LNCaP clone FGC (cell line): ENCODE data around the gene SEC24C.
A peak's percentile ranks its signal among the peaks of the same experiment; 100 is the strongest.

Experiments used
- DNase-seq: peaks from one replicate; pipeline ENCODE4 v3.0.0-alpha.2; 2011; ENCODE audit warnings: low read depth
- H3K4me3 ChIP-seq: 2 replicates; pipeline ENCODE4 v1.5.1; 2011; ENCODE audit warnings: mild to moderate bottlenecking, low read depth, low read length, control low read depth
- TF ChIP-seq, protein P1 (sequence below): IDR thresholded peaks from 2 replicates; pipeline ENCODE4 v1.5.1; 2012; ENCODE audit warnings: mild to moderate bottlenecking; ENCODE audit not compliant: control insufficient read depth, insufficient read depth; ENCODE audit errors: extremely low read depth

The SEC24C gene

DNA sequence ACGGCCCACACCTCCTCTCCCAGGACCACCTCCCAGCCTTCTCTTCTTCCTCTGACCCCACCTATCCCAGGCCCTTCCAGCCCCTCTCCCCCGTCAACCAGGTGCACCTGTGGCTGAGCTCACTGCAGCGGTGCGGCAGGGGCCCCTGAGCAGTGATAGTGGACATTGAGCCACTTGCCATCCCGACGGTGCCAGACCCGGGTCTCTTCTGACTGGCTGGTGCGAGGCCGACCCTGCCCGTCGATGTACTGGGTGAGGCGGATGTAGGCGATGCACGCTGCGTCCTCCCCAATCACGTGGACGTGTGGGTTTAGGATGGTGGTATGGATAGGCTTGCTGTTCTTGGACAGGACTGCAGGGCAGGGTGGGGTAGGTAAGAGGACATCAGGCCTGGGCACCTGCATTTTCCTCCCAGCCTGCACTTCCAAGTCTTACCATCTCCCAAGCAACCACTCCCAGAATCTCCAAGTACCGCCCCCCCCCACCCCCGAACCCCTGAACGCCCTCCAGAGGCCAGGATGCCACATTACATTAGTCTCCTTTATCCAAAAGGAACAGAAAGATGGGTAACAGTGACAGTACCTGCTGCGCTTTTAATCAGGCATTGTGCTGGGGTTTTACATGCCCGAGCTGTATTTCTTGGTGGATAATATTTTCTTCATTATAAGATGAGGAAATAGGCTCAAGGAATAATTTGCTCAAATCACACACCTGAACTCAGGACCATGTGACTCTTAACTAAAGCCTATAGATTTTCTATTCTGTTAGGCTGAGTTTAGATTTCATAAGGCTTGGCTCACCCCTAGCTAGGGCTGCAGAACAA, 70.9 kb downstream of the SEC24C start:
- DNase-seq = no peak
- H3K4me3 ChIP-seq = no peak overlapping the region
- TF ChIP-seq, protein P1, sequence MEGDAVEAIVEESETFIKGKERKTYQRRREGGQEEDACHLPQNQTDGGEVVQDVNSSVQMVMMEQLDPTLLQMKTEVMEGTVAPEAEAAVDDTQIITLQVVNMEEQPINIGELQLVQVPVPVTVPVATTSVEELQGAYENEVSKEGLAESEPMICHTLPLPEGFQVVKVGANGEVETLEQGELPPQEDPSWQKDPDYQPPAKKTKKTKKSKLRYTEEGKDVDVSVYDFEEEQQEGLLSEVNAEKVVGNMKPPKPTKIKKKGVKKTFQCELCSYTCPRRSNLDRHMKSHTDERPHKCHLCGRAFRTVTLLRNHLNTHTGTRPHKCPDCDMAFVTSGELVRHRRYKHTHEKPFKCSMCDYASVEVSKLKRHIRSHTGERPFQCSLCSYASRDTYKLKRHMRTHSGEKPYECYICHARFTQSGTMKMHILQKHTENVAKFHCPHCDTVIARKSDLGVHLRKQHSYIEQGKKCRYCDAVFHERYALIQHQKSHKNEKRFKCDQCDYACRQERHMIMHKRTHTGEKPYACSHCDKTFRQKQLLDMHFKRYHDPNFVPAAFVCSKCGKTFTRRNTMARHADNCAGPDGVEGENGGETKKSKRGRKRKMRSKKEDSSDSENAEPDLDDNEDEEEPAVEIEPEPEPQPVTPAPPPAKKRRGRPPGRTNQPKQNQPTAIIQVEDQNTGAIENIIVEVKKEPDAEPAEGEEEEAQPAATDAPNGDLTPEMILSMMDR = peak; percentile 28; the same call in 1 of the 2 replicates

DNA sequence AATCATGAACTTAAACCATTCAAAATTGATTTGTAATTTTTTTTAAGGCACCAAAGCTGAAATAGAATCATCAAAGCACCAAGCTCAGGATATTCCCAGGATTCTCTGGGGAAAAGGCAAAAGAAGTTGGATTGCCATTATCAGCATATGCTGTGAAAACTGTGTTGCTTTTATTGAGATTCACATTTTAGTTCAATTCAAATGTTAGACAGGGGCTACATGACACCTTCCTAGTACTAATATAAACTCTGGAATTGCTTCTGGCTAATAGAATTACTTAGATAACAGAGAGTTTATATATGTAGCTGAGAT, 71.5 kb downstream of the SEC24C start:
- no peak overlapping the region for H3K4me3 ChIP-seq
- TF ChIP-seq, protein P1 = no peak
- DNase-seq = no peak

DNA sequence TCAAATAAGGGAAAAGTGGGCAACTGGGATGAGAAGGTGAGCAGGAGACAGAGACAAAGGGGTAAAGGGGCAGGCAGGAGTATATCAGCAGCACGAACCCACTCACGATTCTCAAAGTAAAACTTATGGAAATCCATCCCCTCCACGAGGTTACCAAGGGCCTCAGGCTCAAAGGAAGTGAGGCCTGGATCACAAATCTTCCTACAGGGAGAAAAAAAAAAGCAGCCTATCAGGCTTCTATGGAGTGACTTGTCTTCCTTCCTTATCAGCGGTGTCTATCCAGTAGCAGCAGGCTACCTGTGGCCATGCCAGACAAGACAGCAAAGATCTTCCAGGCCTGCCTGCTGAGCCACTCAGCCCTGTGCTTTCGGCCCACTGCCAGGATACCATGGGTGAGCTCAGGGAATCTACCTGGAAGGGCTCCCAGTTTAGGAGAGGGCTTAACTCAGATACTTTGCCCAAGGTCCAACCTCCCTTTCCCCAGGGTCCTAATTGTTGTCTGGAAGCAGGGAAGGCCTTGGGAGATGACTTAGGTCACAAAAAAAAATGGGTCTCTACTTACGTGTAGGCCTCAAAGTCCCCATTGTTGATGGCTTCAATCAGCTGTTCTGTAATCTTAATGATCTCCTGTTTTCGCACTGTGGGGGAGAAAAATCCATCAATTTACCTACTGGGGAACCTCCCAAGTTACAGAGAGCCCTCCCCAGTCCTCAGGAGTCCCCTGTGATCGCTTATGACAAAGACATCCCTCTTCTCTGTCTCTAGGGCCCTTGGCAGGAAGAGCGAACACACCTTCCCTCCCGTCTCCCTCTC, 73.0 kb downstream of the SEC24C start:
- TF ChIP-seq, protein P1 = no peak
- DNase-seq = peak; percentile 91

DNA sequence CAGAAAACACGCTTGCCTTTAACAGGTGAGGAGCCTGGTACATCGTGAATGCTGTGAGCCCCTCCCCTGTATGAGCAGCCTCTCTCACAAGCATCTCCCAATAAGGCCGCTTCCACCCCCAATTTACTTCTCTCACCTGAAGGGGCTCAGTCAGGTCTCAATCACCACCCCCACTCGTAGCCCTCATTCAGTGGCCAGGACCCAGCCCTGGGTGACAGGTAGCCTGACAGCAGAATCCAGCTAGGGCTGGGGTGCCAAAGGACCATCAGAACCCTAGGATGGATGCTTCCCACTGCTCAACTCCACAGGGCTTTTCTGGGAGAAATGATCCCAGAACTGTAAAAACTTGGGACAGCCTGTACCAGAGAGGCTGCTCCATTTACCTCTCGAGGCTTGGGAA, 73.7 kb downstream of the SEC24C start:
- H3K4me3 ChIP-seq = no peak overlapping the region
- TF ChIP-seq, protein P1 = no peak
- DNase-seq = no peak

More for the DNA sequence above, 73.0 kb downstream of the SEC24C start:
- H3K4me3 ChIP-seq = no peak overlapping the region

DNA sequence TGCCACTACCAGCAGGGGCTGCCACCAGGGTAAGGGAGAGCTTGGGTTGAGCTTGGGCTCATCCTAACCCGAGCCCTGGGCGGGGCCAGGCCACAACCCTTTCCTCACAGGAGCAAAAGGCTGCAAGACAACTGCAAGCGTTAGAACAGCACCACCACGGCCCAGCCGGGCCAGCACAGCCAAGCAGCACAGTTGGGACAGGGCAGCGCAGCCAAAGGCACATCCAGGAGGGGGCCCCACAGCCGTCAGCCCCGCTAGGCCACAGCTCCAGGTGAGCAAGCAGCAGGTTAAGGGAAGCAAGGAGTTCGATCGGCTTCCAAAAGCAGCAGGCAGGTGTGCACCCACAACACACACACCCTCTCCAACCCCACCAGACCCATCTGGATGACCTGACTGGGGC, 74.2 kb downstream of the SEC24C start:
- H3K4me3 ChIP-seq = no peak overlapping the region
- no peak for DNase-seq
- TF ChIP-seq, protein P1 = no peak

DNA sequence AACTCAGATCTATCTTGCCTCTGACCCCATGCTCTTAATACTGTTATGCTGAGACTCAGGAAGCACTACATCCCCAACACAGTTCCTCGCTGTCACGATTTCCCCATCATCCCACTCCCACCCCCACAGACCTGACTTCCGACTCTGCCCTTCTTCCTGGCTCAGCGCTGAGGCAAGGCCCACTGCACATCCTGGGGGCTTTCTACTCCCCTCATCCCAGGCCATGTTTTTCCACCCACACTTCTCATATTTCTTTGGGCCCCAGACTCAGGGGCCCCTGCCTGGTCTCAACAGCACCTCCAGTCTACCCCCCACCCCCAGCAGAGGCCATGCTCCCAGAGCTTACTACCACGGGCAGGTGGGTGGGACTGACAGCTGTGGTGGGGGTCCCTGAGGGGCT, 74.9 kb downstream of the SEC24C start:
- TF ChIP-seq, protein P1 = no peak
- H3K4me3 ChIP-seq = peak overlapping the region; percentile 29
- DNase-seq = no peak
